T-helper 2 cell (primary cell): ENCODE measurements around the gene MYO9B.

Experiments used
- DNase-seq, 5 experiments: peaks; one replicate each; pipeline versions ENCODE4 v3.0.0 to v3.0.0-alpha.2; 2012 to 2022

MYO9B gene

DNA sequence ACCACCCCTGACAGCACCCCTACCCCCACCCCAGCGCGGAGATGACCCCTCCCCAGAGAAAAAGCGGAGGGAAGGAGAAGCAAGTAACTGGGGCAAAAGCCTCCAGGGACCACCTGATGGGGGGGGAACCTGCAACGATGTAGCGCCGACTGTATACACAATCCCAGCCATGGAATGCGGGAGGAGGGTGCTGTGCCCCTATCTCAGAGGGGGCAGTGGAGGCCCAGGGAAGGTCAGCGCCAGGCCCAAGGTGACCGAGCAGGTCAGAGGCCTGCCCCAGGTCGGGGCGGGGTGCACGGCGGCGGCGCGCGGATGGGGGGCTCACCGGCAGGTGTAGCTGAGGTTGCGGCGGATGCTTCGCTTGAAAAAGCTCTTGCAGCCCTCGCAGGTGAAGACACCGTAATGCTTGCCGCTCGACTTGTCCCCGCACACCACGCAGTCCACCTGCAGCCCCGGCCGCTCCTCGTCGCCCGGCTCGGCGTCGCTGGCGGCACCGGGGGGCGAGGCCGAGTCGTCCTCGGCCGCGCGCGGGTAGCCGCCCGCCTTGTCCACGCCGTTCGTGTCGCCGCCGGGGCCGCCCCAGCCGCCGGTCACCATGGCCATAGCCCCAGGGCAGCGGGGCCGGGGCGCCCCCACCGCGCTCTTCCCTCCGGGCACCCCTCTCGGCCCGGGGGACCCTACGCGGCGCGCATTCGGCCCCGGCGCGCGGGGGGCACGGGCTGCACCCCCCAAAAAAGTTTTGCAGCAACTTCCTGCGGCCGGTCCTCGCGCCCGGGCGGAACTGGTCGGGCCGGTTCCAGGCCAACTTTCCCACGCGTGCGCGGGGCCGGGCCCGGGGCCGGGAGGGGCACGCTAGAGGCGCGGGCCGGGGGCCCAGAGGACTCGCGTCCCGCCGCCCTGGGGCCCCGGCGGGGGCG is 169.3 kb downstream of the MYO9B start:
- DNase-seq, result no peak

DNA sequence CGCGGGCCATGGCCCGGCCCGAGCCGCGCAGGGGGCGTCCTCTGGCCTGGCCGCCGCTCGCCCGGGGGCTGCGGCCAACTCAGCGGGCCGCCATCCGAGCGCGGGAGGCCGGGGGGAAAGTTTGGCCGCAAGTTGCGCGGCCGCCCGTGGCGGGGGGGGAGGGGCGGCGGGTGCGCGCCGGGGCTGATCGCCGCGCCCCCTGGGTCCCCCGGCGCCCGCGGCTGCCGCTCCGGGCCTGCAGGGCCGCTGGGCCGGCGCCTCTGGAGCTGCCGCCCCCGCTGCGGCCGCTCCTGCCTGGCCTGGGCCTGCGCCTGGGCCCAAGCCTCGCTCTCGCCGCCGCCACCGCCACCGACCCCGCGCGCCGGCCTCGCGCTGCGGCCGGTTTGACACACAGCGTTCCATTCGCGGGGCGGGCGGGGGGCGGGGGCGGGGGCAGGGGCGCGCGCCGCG is 170.0 kb downstream of the MYO9B start, which contains the start of gene NR2F6:
Gene NR2F6, minus strand, starts transcription at position 385 of the 450 bp plus-strand sequence. CDS start 699 bp downstream, outside the sequence.
- DNase-seq, result no peak

GRCh38 chr19:17246681-17247425 is 171.3 kb downstream of the MYO9B start:
- DNase-seq, result no peak

DNA sequence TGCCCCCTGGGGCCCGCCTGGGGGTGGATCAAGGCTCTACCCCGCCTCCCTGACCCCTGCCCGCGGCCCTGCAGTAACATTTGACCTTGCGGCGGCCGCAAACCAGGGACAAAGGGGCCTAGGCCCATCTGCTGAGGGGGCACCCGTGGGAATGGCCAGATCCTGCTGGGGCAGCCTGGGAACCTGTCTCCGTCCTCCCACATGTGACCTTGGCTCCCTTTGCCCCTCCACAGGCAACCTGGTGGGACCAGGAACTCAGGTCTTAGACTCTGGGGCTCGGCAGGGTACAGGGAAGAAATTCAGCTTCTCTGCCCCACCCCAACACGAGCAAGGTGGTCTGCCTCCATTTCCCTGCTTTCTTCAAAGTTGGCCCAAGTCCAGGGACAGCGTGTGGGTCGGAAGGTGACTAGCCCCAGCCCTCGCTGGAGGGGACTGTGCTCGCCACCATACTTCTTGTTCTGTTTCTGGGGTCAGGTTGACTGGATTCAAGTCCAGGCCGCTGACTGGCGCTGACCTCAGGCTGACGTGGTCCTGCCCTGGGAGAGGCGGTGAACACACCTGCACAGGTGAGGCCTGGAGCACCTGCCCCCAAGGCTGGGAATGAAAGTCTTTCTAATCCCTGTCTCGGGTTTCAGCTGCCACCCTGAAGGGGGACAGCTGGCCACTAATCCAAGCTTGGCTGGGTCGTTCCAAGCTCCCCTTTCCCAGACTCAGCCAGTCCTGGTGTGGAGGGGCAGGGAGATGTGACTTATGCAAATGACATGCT is 172.6 kb downstream of the MYO9B start:
- no peak for DNase-seq

- DNase-seq, result no peak
Observed at GRCh38 chr19:17249887-17250548, 174.4 kb downstream of the MYO9B start.

DNA sequence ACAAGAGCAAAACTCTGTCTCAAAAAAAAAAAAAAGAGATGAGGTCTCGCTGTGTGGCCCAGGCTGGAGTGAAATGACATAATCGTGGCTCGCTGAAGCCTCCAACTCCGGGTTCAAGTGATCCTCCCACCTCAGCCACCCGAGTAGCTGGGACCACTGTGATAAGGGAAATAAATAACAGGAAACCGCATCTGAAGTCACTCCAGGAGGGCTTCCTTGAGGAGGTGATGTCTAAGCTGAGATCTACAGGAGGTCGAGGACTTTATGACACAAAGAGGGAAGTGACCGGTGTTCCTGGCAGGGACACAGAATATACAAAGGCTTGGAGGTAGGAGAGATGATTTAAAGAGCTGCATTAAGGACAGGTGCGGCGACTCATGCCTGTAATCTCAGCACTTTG is 179.1 kb downstream of the MYO9B start:
- DNase-seq, result no peak

DNA sequence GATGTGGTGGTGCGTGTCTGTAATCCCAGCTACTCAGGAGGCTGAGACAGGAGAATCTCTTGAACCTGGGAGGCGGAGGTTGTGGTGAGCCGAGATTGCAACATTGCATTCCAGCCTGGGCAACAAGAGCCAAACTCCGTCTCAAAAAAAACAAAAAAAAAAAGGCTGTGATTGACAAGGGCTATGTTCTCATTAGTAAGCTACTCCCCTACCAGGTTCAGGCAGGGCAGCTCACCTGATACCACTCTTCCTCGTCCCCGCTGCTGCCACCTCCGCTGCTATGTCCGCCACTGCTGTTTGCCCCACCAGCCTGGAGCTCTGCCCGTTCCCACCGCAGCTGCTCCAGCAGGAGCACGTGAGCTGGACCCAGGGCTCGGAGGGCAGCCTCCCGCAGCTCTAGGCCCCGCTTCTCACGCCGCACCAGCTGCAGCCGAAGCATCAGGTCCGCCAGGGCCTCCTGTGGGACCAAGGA is 179.6 kb downstream of the MYO9B start:
- DNase-seq, result no peak

GRCh38 chr19:17256130-17256529 is 180.6 kb downstream of the MYO9B start:
- DNase-seq, result no peak

DNA sequence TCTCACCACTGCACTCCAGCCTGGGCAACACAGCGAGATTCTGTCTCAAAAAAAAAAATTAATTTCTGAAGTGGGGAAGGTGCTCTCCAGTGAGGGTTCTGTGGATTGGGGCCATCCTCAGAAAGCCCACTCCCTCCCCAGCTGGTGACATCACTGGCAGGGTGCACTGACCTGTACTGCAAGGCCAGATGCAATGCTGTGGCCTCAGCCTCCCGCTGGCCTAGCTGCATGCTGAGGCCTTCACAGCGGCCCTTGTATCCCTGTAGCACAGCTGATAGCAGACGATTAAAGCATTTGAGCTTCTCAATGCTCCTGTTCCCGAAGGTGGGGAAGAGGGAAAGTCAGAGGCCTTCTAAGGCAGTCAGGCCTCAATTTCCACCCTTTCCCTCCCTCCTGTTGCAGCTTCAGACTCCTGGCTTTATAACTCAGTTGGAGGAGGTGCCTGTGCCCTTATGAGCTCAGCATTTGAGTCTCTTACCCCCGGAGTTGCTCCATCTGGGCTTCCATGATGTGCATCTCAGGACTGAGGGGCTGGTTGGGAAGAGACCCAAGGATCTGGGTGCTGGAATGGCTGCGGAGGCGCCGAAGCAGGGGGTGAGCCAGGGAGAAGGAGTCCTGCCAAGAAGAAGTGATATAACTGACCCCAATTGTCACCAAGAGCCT is 183.7 kb downstream of the MYO9B start:
- DNase-seq, result no peak

DNA sequence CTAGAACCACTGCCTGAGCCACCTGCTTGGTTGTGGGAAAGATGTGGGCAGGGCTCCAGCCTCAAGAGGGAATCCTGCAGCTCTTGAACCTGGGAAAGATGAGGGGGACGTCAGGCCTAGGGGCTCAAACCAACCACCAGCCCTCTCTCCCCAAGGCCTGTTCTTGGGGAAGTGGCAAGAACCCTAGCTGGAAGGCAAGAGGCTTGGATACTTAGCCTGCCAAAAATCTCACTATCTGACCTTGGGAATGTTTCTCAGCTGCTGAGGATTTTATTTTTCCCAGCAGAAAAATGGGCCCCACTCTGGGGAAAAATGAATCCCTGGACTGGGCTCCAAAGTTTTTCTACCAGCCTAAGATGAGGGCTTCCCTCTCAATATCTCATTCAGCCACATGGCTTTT is 184.4 kb downstream of the MYO9B start:
- DNase-seq, result no peak

- DNase-seq, result peak; percentile 72 to 90 (median 83)
Observed at GRCh38 chr19:17260842-17261325, 185.3 kb downstream of the MYO9B start.

DNA sequence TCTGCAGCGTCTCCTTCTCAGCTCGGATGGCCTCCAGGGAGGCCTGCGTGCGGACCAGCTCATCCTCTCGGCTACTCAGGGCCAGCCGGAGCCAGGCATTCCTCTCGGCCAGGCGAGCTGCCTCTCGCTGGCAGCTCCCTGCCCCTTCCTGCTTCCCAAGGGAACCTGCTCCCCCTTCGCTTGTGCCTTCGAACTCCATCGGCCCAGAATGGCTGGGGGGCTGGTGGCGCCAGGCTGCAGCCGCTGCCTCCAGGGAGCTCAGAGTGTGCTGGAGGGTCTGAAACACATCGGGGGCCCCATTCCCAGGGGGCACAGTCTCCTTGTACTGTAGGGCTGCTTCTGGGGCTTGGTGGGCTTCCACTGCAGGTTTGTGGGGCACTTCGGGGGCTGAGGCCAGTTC is 187.0 kb downstream of the MYO9B start:
- no peak for DNase-seq
